Loucy (cell line): Measurements from ENCODE around the gene GSDMA.

Source experiments
- H2AFZ ChIP-seq: fragments of 200-600 bp; sonication (generic); 2 replicates; pipeline ENCODE4 v1.6.0; 2016; ENCODE audit warnings: antibody characterized with exemption, mild to moderate bottlenecking, low read length, moderate library complexity
- H3F3A ChIP-seq: fragments of 200-600 bp; 2 replicates; pipeline ENCODE4 v1.6.0; 2016; ENCODE audit warnings: antibody characterized with exemption, low read depth, mild to moderate bottlenecking
- H3K27me3 ChIP-seq: fragments of 200-600 bp; sonication (generic); 2 replicates; pipeline ENCODE4 v1.6.1; 2014; ENCODE audit warnings: low read length, mild to moderate bottlenecking; ENCODE audit not compliant: insufficient read depth, poor library complexity, severe bottlenecking
- H3K36me3 ChIP-seq: fragments of 200-600 bp; sonication (generic); 2 replicates; pipeline ENCODE4 v1.6.1; 2016; ENCODE audit warnings: low read length; ENCODE audit not compliant: insufficient read depth
- H3K4me1 ChIP-seq: fragments of 200-600 bp; sonication (generic); 2 replicates; pipeline ENCODE4 v1.5.1; 2014; ENCODE audit warnings: low read length, mild to moderate bottlenecking; ENCODE audit not compliant: insufficient read depth, poor library complexity, severe bottlenecking
- H3K4me2 ChIP-seq: fragments of 200-600 bp; sonication (generic); 2 replicates; pipeline ENCODE4 v1.6.0; 2014; ENCODE audit warnings: antibody characterized with exemption, low read length, low read depth, mild to moderate bottlenecking; ENCODE audit not compliant: poor library complexity, severe bottlenecking
- H3K4me3 ChIP-seq: fragments of 200-600 bp; sonication (generic); 2 replicates; pipeline ENCODE4 v1.5.1; 2014; ENCODE audit warnings: low read length, mild to moderate bottlenecking, mixed read lengths; ENCODE audit not compliant: poor library complexity, severe bottlenecking
- H3K79me2 ChIP-seq: fragments of 200-600 bp; sonication (generic); 2 replicates; pipeline ENCODE4 v1.6.1; 2014; ENCODE audit warnings: low read length; ENCODE audit not compliant: insufficient read depth
- H3K9ac ChIP-seq: fragments of 200-600 bp; sonication (generic); 2 replicates; pipeline ENCODE4 v1.6.0; 2014; ENCODE audit warnings: mild to moderate bottlenecking, low read depth, low read length, moderate library complexity; ENCODE audit not compliant: poor library complexity, severe bottlenecking
- H3K9me2 ChIP-seq: fragments of 200-600 bp; sonication (generic); replicated peaks from 2 replicates; pipeline ENCODE4 v1.6.1; 2016; ENCODE audit warnings: low read depth, low read length, mixed read lengths
- H3K9me3 ChIP-seq: fragments of 200-600 bp; sonication (generic); 2 replicates; pipeline ENCODE4 v1.6.1; 2014; ENCODE audit warnings: mild to moderate bottlenecking, antibody characterized with exemption, low read length, low read depth; ENCODE audit not compliant: insufficient read depth
- H4K20me1 ChIP-seq: fragments of 200-600 bp; sonication (generic); 2 replicates; pipeline ENCODE4 v1.6.0; 2014; ENCODE audit warnings: antibody characterized with exemption, low read length, mild to moderate bottlenecking; ENCODE audit not compliant: insufficient read depth, poor library complexity, severe bottlenecking
- CTCF ChIP-seq: fragments of 200-600 bp; sonication (generic); conservative IDR thresholded peaks from 2 replicates; pipeline ENCODE4 v1.5.1; 2014; ENCODE audit warnings: mild to moderate bottlenecking, antibody characterized with exemption, low read length
- EZH2phosphoT487 ChIP-seq: fragments of 200-600 bp; IDR thresholded peaks from 2 replicates; pipeline ENCODE4 v1.6.1; 2018; ENCODE audit warnings: antibody characterized with exemption, mild to moderate bottlenecking, moderate library complexity, borderline replicate concordance

Gene GSDMA

GRCh38 chr17:40022961-40023541 is 60.2 kb downstream of the GSDMA start:
- Histone ChIP-seq H3K79me2 (no peaks in the 10 kb centered on the region), H3K27me3 (no peaks in the 10 kb centered on the region), H4K20me1 (no peaks in the 10 kb centered on the region), H3K4me3 (no peak overlapping the region), H3F3A (no peaks in the 10 kb centered on the region), H3K36me3 (peaks cover 36% of the 10 kb centered on the region; the same call in 1 of the 2 replicates), H2AFZ (no peak overlapping the region), H3K4me2 (no peak overlapping the region), H3K9me2 (no peaks in the 10 kb centered on the region), H3K9me3 (no peaks in the 10 kb centered on the region), H3K9ac (no peak overlapping the region), H3K4me1 (no peaks in the 10 kb centered on the region)
- no peak for TF ChIP-seq EZH2phosphoT487
- TF ChIP-seq CTCF, result no peak

GRCh38 chr17:40023590-40024292 is 60.9 kb downstream of the GSDMA start:
- Histone ChIP-seq H3K4me1 (no peaks in the 10 kb centered on the region), H3K4me2 (no peak overlapping the region), H3K36me3 (peaks cover 36% of the 10 kb centered on the region; the same call in 1 of the 2 replicates), H4K20me1 (no peaks in the 10 kb centered on the region), H3K4me3 (no peak overlapping the region), H3K9me2 (no peaks in the 10 kb centered on the region), H2AFZ (no peak overlapping the region), H3K79me2 (no peaks in the 10 kb centered on the region), H3K27me3 (no peaks in the 10 kb centered on the region), H3F3A (no peaks in the 10 kb centered on the region), H3K9ac (no peak overlapping the region), H3K9me3 (no peaks in the 10 kb centered on the region)
- TF ChIP-seq CTCF (no peak), EZH2phosphoT487 (no peak)

GRCh38 chr17:40024901-40025300 is 62.1 kb downstream of the GSDMA start:
- TF ChIP-seq CTCF (no peak), EZH2phosphoT487 (no peak)
- Histone ChIP-seq H3K27me3 (no peaks in the 10 kb centered on the region), H3K36me3 (peaks cover 42% of the 10 kb centered on the region; the same call in 1 of the 2 replicates), H3K4me2 (no peak overlapping the region), H3K79me2 (no peaks in the 10 kb centered on the region), H2AFZ (no peak overlapping the region), H3K9me2 (no peaks in the 10 kb centered on the region), H3K9ac (no peak overlapping the region), H3F3A (no peaks in the 10 kb centered on the region), H3K9me3 (no peaks in the 10 kb centered on the region), H3K4me3 (no peak overlapping the region), H4K20me1 (no peaks in the 10 kb centered on the region), H3K4me1 (no peaks in the 10 kb centered on the region)
